Stimulated activated CD8-positive, alpha-beta memory T cell treated with anti-CD3 and anti-CD28 coated beads, Interleukin-2, amount 100 ng/mL, for 1 hour (primary cell): ENCODE measurements around the gene B4GALT6.
"Not testable (repeated sequence)": the region's sequence is repeated elsewhere in the genome, so short reads cannot be mapped to it uniquely, and the experiment has no call there.

Experiments
- DNase-seq, 2 donors: peaks; one replicate each; pipeline ENCODE4 v3.0.0-alpha.2; 2020; ENCODE audit warnings: low read depth in 2 of 2

The B4GALT6 gene, protein sequence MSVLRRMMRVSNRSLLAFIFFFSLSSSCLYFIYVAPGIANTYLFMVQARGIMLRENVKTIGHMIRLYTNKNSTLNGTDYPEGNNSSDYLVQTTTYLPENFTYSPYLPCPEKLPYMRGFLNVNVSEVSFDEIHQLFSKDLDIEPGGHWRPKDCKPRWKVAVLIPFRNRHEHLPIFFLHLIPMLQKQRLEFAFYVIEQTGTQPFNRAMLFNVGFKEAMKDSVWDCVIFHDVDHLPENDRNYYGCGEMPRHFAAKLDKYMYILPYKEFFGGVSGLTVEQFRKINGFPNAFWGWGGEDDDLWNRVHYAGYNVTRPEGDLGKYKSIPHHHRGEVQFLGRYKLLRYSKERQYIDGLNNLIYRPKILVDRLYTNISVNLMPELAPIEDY

GRCh38 chr18:31684279-31685096 is at the start of gene B4GALT6:
B4GALT6 (minus strand) TSS chr18:31684581; CDS start chr18:31684426, 155 bp downstream.
- DNase-seq, result no peak

DNA sequence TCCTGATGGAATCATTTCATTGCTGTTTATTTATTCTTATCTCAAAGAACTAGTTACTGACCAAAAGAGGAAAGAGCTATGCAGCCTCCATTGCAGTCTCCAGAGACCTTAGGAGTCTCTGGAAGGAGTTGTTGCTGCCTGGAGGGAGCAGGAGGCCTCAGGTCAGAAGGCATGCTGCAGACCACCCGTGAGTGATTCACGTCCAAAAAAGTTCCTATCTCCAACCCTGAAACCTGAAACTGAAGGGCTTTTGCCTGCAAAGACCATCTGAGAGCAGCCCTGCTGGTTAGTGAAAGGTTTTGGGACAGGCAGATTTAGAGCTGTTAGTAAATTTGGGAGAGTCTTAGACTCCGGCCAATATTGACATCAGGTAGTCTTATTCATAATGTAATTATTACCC is 47.2 kb upstream of the B4GALT6 start:
- no peak for DNase-seq

- DNase-seq, result not testable (repeated sequence)
Observed at GRCh38 chr18:31729196-31729595, 44.8 kb upstream of the B4GALT6 start.

- DNase-seq, result no peak
Observed at GRCh38 chr18:31723990-31724711, 39.8 kb upstream of the B4GALT6 start.

- DNase-seq, result no peak
Observed at GRCh38 chr18:31723639-31723989, 39.2 kb upstream of the B4GALT6 start.

DNA sequence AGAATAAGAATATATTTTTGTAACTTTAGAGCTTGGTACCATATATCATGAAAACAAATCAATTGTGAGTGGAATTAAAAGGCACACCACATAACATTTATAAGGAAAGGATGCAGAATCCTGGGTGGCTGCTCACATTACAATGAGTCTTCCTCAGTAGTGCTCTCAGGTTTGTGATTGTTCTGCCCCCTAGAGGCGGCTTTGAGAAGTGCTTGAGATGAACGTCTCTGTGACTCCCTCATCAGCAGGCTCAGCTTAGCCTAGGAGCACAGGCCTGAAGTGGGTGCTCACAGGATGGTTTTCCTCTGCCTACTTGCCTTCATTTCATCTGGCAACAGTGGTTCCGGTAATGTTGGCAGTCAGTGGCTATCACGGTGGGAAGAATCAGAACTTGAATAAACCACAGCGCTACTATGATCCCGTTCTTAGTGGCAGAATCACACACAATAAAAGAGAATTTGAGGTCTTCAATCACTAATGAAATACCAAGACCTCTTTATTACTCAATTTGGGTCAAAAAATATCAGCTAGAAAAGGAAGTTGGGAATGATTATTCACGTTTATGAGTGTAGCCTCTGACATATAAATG is 38.1 kb upstream of the B4GALT6 start:
- peak; percentile 38 to 46 for DNase-seq

DNA sequence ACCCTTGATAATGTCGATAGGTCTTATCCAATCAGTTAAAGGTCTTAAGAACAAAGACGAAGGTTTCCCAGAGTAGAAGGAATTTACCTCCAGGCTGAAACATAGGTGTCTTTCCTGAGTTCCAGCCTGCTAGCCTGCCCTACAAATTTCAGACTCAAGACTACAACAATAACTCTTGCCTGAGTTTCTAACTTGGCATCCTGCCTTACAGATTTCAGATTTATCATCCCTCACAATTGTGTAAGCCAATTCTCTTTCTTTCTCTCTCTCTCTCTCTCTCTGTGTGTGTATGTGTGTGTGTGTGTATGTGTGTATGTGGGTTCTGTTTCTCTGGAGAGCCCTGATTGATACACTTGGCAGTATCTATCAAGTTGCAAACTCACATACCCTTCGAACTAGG is 37.2 kb upstream of the B4GALT6 start:
- no peak for DNase-seq

- no peak for DNase-seq
Observed at GRCh38 chr18:31720867-31721266, 36.5 kb upstream of the B4GALT6 start.

DNA sequence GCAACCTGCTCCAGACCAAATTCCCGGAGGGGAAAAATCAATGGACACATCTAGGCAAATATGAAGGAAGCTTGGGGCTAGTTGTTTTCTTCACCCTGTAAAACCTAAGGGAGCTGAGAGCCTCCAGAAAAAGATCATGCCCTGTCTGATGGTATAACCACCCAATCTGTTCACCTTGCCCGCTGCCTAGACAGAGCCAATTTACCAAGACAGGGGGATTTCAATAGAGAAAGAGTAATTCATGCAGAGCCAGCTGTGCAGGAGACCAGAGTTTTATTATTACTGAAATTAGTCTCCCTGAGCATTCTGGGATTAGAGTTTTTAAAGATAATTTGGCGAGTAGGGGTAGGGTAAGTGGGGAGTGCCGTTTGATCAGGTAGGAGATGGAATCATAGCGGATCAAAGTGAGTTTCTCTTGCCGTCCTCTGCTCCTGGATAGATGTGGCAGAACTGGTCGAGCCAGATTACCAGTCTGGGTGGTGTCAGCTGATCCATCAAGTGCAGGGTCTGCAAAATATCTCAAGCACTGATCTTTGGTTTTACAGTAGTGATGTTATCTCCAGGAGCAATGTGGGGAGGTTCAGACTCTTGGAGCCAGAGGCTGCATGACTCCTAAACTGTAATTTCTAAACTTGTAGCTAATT is 35.1 kb upstream of the B4GALT6 start:
- no peak for DNase-seq

DNA sequence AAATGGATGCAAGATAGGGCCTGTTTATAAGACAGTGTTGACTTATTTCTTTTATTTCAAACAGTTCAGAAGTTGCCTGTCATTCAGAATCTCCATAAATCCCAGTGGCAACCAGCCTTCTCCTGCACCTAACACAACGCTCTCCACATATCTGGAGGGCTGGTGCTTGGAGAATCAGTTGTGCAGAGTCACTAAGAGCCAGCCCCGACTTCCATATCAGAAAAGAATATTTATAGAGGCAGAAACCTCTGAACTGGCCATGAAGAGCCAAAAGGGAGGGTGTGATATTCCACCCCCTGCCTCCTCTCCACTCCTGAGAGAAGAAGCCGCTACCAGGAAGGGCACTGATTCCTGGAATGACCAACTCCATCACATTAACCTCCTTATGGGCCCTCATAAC is 34.0 kb upstream of the B4GALT6 start:
- no peak for DNase-seq

DNA sequence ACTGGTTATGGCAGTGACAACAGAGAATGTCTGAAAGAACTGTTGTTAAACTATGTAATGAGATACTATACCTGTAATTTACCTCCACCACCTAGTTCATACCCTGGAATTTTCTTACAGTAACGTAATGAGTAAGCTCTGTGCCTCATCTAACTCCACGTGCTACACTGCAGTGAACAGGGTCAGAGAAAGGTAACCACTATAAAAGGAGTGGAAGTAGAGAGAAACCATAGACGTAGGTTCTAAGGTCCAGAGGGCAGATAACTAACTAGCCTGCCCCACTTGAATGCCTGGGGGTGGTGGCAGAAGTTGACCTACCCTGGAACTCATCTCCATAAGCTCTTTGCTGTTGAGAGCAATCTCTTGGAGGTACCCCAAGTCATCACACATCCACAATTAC is 32.0 kb upstream of the B4GALT6 start:
- DNase-seq, result no peak

- DNase-seq, result no peak
Observed at GRCh38 chr18:31711365-31712172, 27.2 kb upstream of the B4GALT6 start.

DNA sequence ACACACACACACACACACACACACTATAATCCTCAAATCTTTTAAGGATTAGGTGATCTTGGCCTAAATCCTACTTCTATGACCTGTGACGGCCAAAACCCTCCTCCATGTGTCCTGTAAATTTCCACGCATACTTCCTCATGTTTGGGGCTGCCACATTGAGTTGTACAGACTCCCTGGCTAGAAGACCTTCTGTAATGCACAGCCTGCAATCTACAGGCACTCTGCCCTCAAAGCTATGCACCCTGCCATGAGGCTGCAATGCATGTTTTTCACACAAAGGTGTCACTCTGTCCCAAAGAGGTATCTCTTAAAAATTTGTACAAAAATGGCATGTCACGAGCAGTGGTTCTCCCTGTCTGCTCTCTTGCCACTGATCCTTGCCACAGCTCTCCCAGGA is 26.4 kb upstream of the B4GALT6 start:
- no peak for DNase-seq

GRCh38 chr18:31707815-31708214 is 23.4 kb upstream of the B4GALT6 start:
- no peak for DNase-seq

DNA sequence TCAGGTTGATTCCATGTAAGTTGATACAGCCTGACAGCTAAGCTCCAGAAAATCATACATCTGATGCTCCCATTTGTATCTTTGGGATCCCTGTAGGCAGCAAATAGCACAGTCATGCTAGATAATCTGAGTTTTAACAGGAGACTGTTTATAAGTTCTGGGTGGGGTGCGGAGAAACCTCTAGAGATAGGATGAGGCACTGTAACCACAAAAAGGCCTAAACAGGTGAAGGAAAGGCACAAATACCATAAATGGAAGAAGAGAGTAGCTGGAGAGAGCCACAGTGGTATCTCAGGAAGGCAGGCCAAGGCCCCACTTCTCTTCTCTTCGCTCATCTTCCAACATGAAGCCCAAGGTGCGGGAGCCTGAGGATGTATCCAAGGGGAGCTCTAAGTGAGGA is 18.1 kb upstream of the B4GALT6 start:
- no peak for DNase-seq

DNA sequence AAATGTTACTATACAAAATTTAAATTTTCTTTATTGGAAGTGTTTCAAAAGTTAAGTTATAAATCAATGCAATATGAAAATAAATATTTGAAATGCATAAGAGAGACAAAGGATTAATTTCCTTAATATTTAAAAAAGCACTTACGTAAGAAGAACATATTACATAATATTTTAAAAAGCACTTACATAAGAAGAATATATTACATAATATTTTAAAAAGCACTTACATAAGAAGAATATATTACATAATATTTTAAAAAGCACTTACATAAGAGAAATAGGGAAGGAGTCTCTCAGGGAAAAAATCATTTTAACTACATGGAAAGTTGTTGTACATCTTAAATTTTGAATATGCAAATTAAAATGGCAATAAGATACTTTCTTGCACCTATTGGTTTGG is 17.4 kb upstream of the B4GALT6 start:
- DNase-seq, result no peak

DNA sequence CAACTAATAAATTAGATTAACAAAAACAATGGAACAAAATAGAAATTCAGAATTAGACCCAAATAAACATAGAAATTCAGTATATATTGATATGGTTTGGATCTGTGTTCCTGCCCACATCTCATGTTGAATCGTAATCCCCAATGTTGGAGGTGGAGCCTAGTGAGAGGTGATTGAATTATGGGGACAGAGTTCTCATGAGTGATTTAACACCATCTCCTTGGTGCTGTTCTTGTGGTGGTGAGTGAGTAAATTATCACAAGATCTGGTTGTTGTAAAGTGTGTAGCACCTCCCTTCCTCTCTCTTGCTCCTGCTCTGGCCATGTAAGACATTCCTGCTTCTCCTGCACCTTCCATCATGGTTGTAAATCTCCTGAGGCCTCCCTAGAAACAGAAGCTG is 16.6 kb upstream of the B4GALT6 start:
- no peak for DNase-seq

DNA sequence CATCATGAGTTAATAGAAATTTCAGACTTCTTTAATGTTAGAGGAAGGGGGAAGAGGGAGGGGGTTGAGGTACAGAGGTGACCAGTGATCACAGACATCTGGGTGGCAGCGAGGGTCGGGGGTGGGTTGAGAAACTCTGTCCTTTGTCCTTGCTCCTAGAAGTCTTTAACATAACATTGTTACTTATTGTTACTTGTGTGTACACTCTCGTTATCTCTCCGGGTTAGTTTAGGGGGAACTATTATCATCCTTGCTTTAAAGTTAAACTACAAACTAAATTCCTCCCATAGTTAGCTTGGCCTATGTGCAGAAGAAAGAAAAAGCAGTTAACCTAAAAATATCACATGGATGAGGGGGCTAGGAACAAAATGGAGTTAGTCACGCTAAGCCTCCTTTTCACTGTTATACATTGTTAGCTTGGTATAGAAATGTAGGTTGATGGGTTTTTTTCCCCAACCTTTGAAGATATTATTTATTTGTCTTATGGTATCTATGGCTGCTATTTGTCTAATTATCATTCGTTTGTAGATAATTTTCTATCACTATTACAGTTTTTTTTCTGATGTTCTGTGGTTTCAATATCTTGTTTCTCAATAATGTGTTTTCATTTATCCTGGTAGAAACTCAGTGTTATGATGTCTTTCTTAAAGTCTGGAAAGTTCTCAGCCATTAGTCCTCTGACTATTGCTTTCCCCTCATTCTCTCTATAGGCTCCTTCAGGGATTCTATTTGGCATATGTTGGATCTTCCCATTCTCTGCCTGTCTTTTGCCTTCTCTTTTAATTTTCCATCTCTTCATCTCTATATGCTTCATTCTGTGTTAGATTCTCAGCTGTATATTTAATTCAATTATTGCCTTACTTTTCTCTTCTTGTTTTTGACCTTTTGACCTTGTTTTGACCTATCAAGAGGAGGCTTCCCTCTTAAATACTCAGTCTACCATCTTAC is 13.2 kb upstream of the B4GALT6 start:
- no peak for DNase-seq

DNA sequence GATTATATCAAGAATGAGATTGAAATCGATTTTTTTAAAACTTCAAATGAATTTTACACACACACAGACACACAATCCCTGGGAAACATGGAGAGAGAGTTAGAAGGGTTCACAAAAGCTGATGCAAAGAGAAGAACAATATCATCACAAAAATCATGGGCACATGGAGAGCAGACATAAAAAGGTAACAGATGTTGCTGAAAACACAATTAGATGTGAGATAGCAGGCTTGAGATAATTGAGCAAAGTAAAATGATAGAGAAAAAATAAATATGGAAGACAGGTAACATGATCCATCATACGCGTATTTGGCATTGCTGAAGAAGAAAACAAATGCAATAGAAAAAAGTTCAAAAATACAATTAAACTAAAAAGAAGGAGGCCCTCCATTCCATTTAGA is 11.6 kb upstream of the B4GALT6 start:
- no peak for DNase-seq

GRCh38 chr18:31694297-31694696 is 9.9 kb upstream of the B4GALT6 start:
- no peak for DNase-seq
